ENCODE data around the gene ZFR2.

- no peak for TF ChIP-seq CTCF (IDR thresholded peaks at IDR 0.05)
- TF ChIP-seq POLR2A (IDR thresholded peaks at IDR 0.05): no peak
Observed at GRCh38 chr19:3770136-3770999, 98.5 kb downstream of the ZFR2 start.

Measured in tibial nerve (tissue), 3 donors.